Right lobe of liver (tissue), 6 donors: ENCODE measurements around the gene SLC37A1. TPM values are rescaled to one million over a fixed set of nuclear protein-coding genes. Genes with fewer than 3 reads are reported as not detected.
A peak's percentile ranks its signal among the peaks of the same experiment; 100 is the strongest.

Source experiments
- ATAC-seq, 4 donors: fragments of 200-7000 bp; cut with Tn5 transposase; one replicate each; pipeline ENCODE4 v1.9.1; 2020; ENCODE audit warnings: mild to moderate bottlenecking in 4 of 4, moderate library complexity in 4 of 4
- DNase-seq, 3 donors: peaks; one replicate each; pipeline ENCODE4 v3.0.0-alpha.2; 2020
- H3K27ac ChIP-seq, 3 donors: fragments of 200-600 bp; one replicate each; pipeline ENCODE4 v1.8.0; 2022
- H3K27me3 ChIP-seq, 2 donors: fragments of 200-600 bp; one replicate each; pipeline ENCODE4 v1.8.0; 2022
- H3K36me3 ChIP-seq, 4 donors: fragments of 200-600 bp; sonication (generic) in 1 of 4; one replicate each; pipeline versions ENCODE4 v1.5.1 to v1.8.0; 2017 to 2022; ENCODE audit warnings: control low read depth in 1 of 4
- H3K4me1 ChIP-seq, 4 donors: fragments of 200-600 bp; sonication (generic) in 1 of 4; one replicate each; pipeline versions ENCODE4 v1.5.1 to v1.8.0; 2017 to 2022; ENCODE audit warnings: control low read depth in 1 of 4
- H3K4me3 ChIP-seq, 3 donors: fragments of 200-600 bp; one replicate each; pipeline ENCODE4 v1.8.0; 2022
- H3K9me3 ChIP-seq, 4 donors: fragments of 200-600 bp; sonication (generic) in 1 of 4; one replicate each; pipeline versions ENCODE4 v1.5.1 to v1.8.0; 2017 to 2022; ENCODE audit warnings: control low read depth in 1 of 4
- CTCF ChIP-seq, 4 donors: fragments of 200-600 bp in 3 of 4; fragments of 450-650 bp in 1 of 4; IDR thresholded peaks; one replicate each; pipeline versions ENCODE4 v1.5.1 to v1.8.0; 2016 to 2022; ENCODE audit warnings: antibody characterized with exemption in 4 of 4, mild to moderate bottlenecking in 2 of 4
- POLR2A ChIP-seq: fragments of 450-650 bp; IDR thresholded peaks from one replicate; pipeline ENCODE4 v1.6.1; 2017; ENCODE audit warnings: antibody characterized with exemption, mild to moderate bottlenecking
- WGBS: methylation state at CpG from one replicate; pipeline ENCODE4 v1.1.6; 2018; ENCODE audit warnings: low coverage, low lambda C conversion rate; ENCODE audit not compliant: insufficient coverage; ENCODE audit errors: missing lambda C conversion rate; 5-methylcytosine and 5-hydroxymethylcytosine counted together
- intact Hi-C, 2 donors: fragments of 100-400 bp; cut with DNase I; formaldehyde crosslinking; loops; one replicate each; pipeline versions ENCODE4 v1.11.2 to v1.14.1; 2022
- long read RNA-seq: library from polyadenylated mRNA; unstranded; transcript quantifications from one replicate; pipeline ENCODE4 v2.0.0, GENCODE V29; 2019
- total RNA-seq, 6 experiments: library from RNA; depleted of rRNA in 2 of 6; stranded (reverse); fragments of >200 nt in 2 of 6; fragmentation: NEBNext Ultra II Directional in 3 of 6; extraction: Animal tissue kit (Norgen Biotek cat#: 25700) in 3 of 6; gene quantifications; one replicate each; pipeline versions ENCODE4 v1.1.0 to v1.2.4, GENCODE V29; 2016 to 2023
- donor health status: DM: no; HTN: yes; CAD: no.
- donor health status: DM: no; HTN: no; CAD: no.
- donor health status: DM: no; HTN: no; CAD: no.
- donor health status: DM: no; HTN: yes; CAD: no.
- donor health status: DM: no; HTN: yes; CAD: no.

The SLC37A1 gene
- 10 to 100 TPM in 1 of 6 experiments, 1 to 10 TPM in 5; 2.5 to 10.8 (median 6.2) TPM for total RNA-seq
- long read RNA-seq, partial matches to known transcripts = 1 of 3 reads
- long read RNA-seq, other reads (novel, unspliced or antisense) = 2 of 3 reads

DNA sequence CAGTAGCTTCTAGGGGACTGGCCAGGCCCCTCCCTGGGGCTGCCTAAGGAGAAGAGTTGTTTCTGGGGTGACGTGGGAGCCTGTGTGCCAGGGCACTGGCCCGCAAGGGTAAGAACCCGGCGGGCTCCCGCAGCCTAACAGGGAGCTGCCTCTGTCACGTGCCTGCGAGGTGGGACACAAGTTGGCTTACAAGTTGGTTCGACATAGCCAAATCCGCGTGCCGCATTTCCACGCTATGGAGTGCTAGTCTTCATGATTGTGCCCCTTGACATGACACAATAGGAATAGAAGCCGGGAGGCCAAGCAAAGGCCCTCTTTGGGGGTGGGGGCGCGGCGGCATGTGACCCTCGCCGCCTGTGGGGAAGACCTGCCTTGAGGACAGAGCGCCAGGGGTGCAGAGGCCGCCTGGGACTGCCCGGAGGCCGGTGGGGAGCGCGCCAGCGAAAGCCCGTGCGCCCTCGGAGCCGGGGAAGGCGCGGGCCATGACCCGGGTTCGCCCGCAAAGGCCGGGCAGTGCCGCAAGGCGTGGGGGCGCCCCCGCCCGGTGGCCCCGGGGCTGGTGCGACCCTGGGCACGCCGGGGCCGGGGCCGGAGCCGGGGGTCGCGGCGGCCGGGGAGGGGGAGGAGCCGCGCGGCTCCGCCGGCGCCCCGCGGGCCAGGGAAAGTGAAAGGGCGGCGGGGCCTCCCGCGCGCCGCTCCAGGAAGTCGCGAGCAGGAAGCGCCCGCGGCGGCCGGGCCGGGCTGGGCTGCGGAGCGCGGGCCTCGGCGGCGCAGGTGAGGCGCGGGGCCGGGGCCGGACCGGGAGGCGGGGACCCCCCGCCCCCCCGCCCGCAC lies at the start of gene SLC37A1:
TSS of gene SLC37A1 (plus strand) at position 702 of the 834 bp plus-strand sequence. CDS start 4,603 bp downstream, outside the sequence.
- no peaks in the 10 kb centered on the region for H3K27me3 ChIP-seq
- peak; percentile 59 to 71 (median 68) for ATAC-seq
- H3K9me3 ChIP-seq = no peaks in the 10 kb centered on the region
- TF ChIP-seq CTCF (IDR thresholded peaks at IDR 0.05) (peak in 1 of 4 donors; percentile 43), POLR2A (peak; percentile 29)
- peaks cover 0 to 8% (median 2%) of the 10 kb centered on the region in 4 donors for H3K4me1 ChIP-seq
- 77% methylated on average over 6 of the region's 88 CpGs for WGBS
- H3K36me3 ChIP-seq = no peaks in the 10 kb centered on the region
- peak in 2 of 3 donors; percentile 57 to 63 for DNase-seq
- H3K27ac ChIP-seq = peak within 1 kb of the TSS; percentile 53 to 78 (median 78)
- intact Hi-C loops = no loop called here
- peak within 1 kb of the TSS; percentile 82 to 89 (median 88) for H3K4me3 ChIP-seq

DNA sequence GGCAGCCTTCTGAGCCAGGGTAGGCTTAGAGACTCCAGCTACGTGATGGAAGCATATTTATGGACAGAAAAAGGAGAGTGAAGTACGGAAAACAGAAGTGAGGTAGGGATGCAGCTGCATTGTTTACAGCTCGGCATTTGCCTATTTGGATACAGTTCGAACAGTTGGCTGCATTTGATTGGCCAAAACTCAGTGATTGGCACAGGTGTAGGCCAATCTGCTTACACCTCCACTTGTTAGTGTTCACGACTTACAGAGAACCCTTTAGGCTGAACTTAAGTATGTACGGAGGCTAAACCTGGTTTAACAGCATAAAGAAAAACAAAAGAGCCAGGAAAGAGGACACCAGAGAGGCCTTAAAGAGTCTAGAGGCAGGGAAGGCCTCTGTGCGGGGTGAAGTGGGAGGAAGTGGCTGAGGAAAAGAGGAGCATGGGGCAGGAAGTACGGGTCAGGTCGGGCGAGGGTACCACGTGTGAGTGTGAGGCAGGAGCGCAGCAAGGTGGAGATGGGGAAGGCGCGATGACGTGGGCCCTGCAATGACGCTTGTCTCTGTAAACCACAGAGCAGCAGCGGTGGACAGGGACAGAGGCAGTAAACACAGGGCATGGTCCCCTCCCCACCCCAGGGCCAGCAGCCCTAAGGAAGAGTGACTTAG lies 49.7 kb upstream of the SLC37A1 start:
- no peak overlapping the region for H3K27ac ChIP-seq
- peaks cover 0 to 48% (median 19%) of the 10 kb centered on the region in 4 donors for H3K4me1 ChIP-seq

GRCh38 chr21:42465008-42465802 lies 48.4 kb upstream of the SLC37A1 start:
- Histone ChIP-seq H3K27ac (peak overlapping the region in 2 of 3 donors; percentile 13 to 51), H3K4me3 (no peak overlapping the region), H3K4me1 (peaks cover 0 to 56% (median 19%) of the 10 kb centered on the region in 4 donors), H3K9me3 (no peaks in the 10 kb centered on the region), H3K27me3 (no peaks in the 10 kb centered on the region), H3K36me3 (no peaks in the 10 kb centered on the region)
- DNase-seq (peak in 2 of 3 donors; percentile 35 to 42), ATAC-seq (peak; percentile 36 to 66 (median 63))
- WGBS = 25% methylated on average over 8 of the region's 8 CpGs
- intact Hi-C loops = no loop called here
- no peak for TF ChIP-seq CTCF (IDR thresholded peaks at IDR 0.05)
- no peak for TF ChIP-seq POLR2A

More for the DNA sequence above, 49.7 kb upstream of the SLC37A1 start:
- 67% methylated on average over 11 of the region's 17 CpGs for WGBS
- H3K4me3 ChIP-seq = no peak overlapping the region
- peak; percentile 42 to 63 (median 56) for DNase-seq
- ATAC-seq = peak; percentile 2 to 21 (median 14)
- TF ChIP-seq POLR2A (no peak), CTCF (IDR thresholded peaks at IDR 0.05) (no peak)
- no peaks in the 10 kb centered on the region for H3K9me3 ChIP-seq
- no peaks in the 10 kb centered on the region for H3K36me3 ChIP-seq
- intact Hi-C loops = no loop called here
- H3K27me3 ChIP-seq = no peaks in the 10 kb centered on the region

DNA sequence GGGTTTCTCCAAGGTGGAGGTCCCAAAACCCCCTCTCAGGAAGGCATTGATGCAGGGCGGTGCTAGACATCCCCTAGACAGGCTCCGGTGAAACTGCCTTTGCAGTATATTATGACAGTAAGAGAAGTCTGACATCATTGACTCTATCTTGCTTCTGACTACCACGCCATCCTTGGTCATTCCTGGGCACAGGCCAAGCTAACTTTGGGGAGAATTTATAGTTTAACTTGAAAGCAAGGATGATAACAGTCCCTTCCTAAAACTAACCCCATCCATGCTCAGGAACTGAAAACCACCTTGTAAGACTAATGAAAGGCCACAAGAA lies 47.9 kb upstream of the SLC37A1 start:
- intact Hi-C loops = no loop called here
- ATAC-seq = no peak
- Histone ChIP-seq H3K4me1 (peaks cover 0 to 56% (median 19%) of the 10 kb centered on the region in 4 donors), H3K9me3 (no peaks in the 10 kb centered on the region), H3K27me3 (no peaks in the 10 kb centered on the region), H3K4me3 (no peak overlapping the region), H3K27ac (peak overlapping the region in 2 of 3 donors; percentile 13 to 51), H3K36me3 (no peaks in the 10 kb centered on the region)
- DNase-seq = no peak
- 89% methylated on average over 3 of the region's 3 CpGs for WGBS
- TF ChIP-seq POLR2A = no peak
- TF ChIP-seq CTCF (IDR thresholded peaks at IDR 0.05) = no peak
